SH-SY5Y (cell line): ENCODE measurements around the gene NPHP4.

Experiments
- GATA2 ChIP-seq: IDR thresholded peaks from 2 replicates; pipeline ENCODE4 v1.6.1; 2011; ENCODE audit warnings: mild to moderate bottlenecking, low read depth, low read length
- GATA3 ChIP-seq: IDR thresholded peaks from 2 replicates; pipeline ENCODE4 v1.6.1; 2011; ENCODE audit warnings: low read depth, mild to moderate bottlenecking, low read length, moderate library complexity

The NPHP4 gene

DNA sequence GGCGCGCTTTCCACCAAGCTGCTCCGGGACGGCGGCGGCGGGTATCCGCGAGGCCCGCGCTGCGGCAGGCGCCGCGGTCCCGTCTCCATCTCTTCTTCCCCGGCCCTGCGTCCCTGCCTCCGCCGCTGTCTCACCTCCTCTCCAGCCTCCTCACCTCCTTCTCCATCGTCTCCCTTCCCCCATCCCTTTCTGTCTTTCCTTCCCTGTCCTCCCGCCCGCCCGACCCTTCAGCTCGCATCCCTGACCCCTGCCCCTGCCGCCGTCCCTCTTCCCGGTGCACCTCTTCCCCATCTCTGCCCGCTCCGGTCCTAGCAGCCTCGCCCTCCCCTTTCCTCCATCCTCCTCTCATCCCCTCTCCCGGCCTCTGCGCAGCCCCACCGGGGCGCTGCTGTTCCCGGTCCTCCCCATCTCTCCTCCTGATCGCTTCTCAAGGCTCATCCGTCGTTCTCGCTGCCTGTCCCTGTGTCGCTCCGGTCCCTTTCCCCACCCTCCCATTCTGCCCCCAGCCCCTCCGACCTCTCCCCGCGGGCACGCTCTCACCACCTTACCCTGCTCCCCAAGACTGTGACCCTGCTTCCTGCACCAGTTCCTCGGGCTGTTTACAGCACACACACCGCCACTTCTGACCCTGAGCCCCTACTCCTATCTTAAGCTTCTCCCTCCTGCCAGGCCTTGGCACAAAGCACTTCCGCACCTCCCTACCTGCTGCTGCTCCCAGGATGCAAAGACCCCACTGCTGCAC is 760 bp upstream of the NPHP4 start:
- no peak for TF ChIP-seq GATA3
- no peak for TF ChIP-seq GATA2

DNA sequence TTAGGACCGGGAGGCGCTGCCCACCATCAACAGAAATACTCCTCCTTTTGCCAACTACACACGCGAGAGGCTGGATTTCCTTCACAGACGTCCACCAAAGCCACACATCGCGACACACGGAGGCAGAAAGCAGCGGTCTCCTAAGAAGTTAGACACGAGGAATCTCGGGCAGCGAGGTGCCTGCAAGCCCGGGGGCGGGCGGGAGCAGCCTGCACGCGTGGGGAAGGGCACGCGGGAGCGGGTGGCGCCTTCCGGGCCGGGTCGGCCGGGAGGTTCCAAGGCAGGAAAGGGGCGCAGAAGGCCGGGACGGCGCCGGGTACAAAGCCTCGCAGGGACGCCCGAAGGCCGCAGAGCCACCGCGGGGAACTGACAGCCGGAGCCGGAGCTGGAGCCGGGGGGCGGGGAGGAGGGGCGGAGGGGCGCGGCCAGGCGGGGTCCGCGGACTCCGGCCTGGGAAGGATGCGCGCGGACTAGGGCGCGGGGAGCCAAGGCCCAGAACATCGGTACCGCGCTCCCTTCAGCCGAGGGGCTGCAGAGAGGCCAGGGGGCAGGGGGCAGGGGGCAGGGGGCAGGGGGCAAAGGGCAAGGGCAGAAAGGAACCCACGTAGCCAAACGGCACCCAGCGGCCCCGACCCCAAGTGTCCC is 722 bp downstream of the NPHP4 start:
- TF ChIP-seq GATA3 = no peak

- no peak for TF ChIP-seq GATA3
- no peak for TF ChIP-seq GATA2
Observed at GRCh38 chr1:5990913-5991312, 1.3 kb downstream of the NPHP4 start.

DNA sequence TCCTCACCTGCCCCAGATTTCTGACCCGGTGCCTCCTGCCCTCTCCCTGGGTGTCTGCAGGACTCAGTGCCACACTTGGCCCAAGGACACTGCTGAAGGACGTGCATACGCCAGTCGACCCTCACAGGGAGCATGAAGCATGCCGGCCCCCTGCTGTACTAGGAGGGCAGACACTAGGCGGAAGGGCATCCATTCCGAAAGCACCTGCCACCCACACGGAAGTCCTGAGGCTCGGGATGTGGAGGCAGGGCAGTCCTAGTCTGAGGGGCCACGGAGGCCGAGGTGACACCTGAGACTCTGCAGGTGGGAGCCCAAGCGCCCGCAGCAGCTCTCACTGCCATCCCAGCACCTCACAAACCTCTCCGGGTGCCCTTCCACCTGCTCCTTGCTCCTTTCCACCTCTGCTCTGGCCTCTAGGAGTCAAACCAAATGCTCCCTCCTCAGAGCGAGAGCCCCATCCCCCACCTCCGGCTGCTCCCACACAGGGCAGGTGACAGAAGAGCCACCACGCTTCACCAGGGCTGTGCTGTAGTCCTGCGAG is 2.4 kb downstream of the NPHP4 start:
- TF ChIP-seq GATA2 = no peak

- TF ChIP-seq GATA2 = no peak
- TF ChIP-seq GATA3 = no peak
Observed at GRCh38 chr1:5989286-5989605, 3.0 kb downstream of the NPHP4 start.

DNA sequence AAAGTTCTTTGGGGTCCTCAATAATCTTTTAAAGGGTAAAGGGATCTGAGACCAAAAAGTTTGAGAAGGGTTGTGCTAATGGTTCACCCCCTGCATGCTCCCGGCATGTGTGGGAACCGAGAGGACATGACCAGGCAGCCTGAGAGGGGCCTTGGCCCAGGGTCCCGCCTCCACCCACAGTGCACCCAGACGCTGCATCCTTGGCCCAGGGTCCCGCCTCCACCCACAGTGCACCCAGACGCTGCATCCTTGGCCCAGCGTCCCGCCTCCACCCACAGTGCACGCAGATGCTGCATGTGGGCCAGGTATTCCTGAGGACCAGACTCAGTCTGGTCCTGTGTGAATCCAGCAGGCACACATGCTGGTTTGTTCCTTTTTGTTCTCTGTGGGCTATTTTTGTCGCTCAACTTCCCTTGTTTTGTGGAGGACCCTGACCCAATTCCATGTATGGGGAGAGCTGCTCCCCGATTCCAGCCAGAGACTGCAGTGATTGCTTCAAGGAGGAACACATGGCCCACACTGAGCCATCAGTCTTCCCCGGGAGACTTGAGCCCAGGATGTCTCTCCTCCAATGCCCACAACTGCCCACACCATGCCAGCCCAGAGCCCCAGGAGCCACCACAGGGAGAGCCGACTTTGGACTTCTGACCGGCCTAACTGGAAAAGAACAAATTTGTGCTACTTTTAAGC is 3.5 kb downstream of the NPHP4 start:
- no peak for TF ChIP-seq GATA3
- no peak for TF ChIP-seq GATA2

DNA sequence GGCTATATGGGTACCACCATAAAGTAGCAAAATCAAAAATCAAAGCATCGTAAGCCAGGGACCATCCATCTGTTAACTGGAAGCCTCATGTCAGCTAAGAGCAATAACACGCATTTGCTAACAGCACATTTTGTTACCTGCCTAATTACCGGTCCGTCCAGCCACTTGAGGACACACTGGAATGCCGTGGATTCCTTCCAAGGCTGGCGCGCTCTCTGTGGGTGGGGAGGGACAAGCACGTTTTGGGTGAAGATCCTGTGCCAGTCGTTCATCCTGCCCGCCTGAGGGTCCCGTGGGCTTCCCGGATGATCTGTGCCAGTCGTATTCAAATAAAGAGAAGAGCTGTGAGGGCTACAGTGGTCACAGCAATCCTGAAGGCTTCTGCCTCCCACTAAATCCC is 6.2 kb downstream of the NPHP4 start:
- TF ChIP-seq GATA3 (no peak), GATA2 (no peak)

GRCh38 chr1:5985250-5985649 is 7.0 kb downstream of the NPHP4 start:
- TF ChIP-seq GATA3 = no peak
- TF ChIP-seq GATA2 = no peak

DNA sequence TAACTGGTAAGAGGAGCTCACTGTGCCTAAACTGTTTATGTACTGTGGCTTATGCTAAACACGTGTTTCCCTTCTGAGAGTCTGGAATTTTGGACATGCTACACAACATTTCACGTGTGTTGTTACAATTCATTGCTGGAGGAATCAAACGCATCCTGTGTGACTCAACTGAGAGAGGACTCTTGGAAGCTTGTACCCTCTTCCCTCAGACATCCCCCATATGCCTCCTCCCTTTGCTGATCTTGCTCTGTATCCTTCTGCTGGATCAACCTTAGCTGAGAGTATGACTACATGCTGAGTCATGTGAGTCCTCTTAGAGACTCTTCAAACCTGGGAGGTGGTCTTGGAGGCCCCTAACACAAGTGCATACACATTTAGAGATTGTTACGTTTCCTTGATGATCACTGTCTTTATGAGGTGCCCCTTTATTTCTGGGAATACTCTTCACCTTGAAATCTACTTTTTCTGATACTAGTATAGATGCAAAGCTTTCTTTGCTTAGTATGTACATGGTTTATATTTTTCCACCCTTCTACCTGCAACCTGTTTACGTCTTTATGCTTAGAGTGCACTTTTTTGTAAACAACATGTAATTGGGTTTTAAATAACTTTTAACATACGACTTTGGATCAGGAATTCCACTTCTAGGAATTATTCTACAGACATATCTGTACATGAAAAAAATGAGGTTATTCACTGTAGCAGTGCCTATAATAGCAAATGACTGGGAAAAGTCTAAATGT is 8.7 kb downstream of the NPHP4 start:
- TF ChIP-seq GATA3 (no peak), GATA2 (no peak)

GRCh38 chr1:5982868-5983267 is 9.4 kb downstream of the NPHP4 start:
- TF ChIP-seq GATA2 (no peak), GATA3 (no peak)

- TF ChIP-seq GATA2 (no peak), GATA3 (no peak)
Observed at GRCh38 chr1:5982276-5982675, 9.9 kb downstream of the NPHP4 start.

- TF ChIP-seq GATA2 (no peak), GATA3 (no peak)
Observed at GRCh38 chr1:5981009-5981380, 11.2 kb downstream of the NPHP4 start.

DNA sequence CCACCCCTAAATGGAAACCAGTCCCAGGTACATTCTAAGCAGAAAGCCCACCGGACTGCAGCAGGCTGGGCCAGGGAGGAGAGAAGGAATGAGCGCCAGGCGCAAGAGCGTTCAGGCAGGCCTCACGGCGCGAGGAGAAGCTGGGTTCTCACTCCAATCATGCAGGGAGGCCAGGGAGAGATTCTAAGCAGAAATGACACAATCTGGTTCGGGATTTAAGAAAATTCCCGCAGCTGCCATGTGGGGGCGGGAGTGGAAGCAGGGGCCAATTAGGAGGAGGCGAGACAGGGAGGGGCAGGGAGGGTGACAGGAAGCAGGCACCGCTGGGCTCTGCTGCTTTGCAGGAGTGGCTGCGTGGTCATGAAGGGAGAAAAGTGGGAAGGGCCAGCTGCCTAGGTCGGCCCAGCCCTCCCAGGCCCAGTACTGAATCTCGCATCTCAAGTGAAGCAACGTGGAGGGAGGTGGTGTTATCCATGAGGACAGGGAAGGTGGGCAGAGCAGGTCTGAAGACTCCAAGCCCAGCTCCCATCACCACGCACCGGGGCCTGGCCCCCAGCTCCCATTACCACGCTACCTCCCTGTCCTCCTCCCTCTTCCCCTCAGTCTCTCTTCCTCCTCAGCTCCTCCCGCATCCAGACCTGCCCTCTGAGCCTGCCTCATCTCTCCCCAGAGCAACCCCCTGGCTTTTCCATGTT is 11.8 kb downstream of the NPHP4 start:
- TF ChIP-seq GATA2 (no peak), GATA3 (no peak)
